ENCODE results near the gene MGST2. TPM values are rescaled to one million over a fixed set of nuclear protein-coding genes. Genes with fewer than 3 reads are reported as not detected.

The MGST2 gene
- total RNA-seq, 1 experiment from 2014 or later: 81.8 TPM

DNA sequence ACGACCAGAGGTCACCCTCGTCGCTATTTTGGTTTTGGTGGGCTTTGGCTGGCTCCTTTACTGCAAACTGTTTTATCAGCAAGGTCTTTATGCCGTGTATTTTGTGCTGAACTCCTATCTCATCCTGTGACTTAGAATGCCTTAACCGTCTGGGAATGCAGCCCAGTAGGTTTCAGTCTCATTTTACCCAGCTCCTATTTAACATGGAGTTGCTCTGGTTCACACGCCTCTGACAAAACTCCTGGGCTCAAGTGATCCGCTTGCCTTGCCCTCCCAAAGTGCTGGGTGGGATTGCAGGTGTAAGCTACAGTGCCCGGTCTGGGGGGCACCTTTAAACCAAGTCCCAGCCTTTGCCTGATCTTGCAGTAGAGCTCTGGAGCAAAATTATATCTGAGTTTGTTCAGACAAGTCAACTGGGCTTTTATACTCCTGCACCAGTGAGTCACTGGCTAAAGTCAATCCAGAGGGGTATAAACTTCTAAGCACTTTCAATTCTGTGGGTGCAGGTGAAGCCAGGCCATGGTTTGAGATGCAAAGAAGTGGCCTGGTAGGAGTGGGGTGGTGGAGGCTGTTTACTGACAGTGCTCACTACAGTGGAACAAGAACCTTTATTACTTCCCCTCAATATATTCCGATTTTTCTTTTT lies 50.2 kb downstream of the MGST2 start:
- intact Hi-C loops (cut with micrococcal nuclease; ENCODE audit: unreplicated experiment): no loop called here
- TF ChIP-seq EZH2 (IDR thresholded peaks at IDR 0.05; ENCODE audit: low read depth): no peak
- TF ChIP-seq, protein P1, sequence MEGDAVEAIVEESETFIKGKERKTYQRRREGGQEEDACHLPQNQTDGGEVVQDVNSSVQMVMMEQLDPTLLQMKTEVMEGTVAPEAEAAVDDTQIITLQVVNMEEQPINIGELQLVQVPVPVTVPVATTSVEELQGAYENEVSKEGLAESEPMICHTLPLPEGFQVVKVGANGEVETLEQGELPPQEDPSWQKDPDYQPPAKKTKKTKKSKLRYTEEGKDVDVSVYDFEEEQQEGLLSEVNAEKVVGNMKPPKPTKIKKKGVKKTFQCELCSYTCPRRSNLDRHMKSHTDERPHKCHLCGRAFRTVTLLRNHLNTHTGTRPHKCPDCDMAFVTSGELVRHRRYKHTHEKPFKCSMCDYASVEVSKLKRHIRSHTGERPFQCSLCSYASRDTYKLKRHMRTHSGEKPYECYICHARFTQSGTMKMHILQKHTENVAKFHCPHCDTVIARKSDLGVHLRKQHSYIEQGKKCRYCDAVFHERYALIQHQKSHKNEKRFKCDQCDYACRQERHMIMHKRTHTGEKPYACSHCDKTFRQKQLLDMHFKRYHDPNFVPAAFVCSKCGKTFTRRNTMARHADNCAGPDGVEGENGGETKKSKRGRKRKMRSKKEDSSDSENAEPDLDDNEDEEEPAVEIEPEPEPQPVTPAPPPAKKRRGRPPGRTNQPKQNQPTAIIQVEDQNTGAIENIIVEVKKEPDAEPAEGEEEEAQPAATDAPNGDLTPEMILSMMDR (conservative IDR thresholded peaks at IDR 0.05): no peak
- no peak for DNase-seq
- Histone ChIP-seq H4K20me1 (ENCODE audit: insufficient read depth) (no peaks in the 10 kb centered on the region), H3K4me3 (no peak overlapping the region), H3K9me2 (ENCODE audit: insufficient read depth) (no peaks in the 10 kb centered on the region), H3K27ac (no peak overlapping the region), H3K36me3 (ENCODE audit: low read depth) (no peaks in the 10 kb centered on the region), H3K27me3 (ENCODE audit: insufficient read depth, low read depth) (no peaks in the 10 kb centered on the region), H3K4me2 (no peak overlapping the region), H3K9me3 (ENCODE audit: insufficient read depth, low read depth) (no peaks in the 10 kb centered on the region), H3K4me1 (replicated peaks; ENCODE audit: insufficient read depth) (no peaks in the 10 kb centered on the region), H2AFZ (no peak overlapping the region), H3F3A (ENCODE audit: insufficient read depth, low read depth) (no peaks in the 10 kb centered on the region), H3K79me2 (ENCODE audit: low read depth) (no peaks in the 10 kb centered on the region)
- POLR2A ChIA-PET (ENCODE audit: unreplicated experiment): no interaction called here
- BruUV-seq (replicated peaks): no TSS peak
- CTCF ChIA-PET: no interaction called here

DNA sequence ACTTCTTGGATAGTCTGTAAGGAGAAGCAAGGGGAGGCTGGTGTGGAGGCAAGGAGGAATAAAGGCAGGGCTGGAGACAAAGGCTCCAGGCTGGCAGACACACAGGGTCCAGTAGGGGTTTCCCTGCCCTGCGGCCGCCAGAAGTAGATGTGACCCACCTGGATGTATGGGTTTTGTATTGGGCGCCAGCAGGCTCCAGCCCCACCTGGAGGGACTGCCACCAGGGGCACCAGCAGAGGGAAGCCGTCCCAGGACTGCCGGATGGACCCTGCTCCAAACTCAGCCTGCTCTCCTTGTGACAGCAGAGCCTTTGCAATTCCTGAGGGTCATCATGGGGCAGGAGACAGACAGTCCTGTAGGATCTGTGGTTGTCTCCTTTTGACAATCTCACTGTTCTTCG lies 52.7 kb downstream of the MGST2 start:
- H3K9me3 ChIP-seq (ENCODE audit: insufficient read depth, low read depth): no peaks in the 10 kb centered on the region
- no peaks in the 10 kb centered on the region for H3K79me2 ChIP-seq (ENCODE audit: low read depth)
- H3K36me3 ChIP-seq (ENCODE audit: low read depth): no peaks in the 10 kb centered on the region
- no peaks in the 10 kb centered on the region for H3K9me2 ChIP-seq (ENCODE audit: insufficient read depth)
- intact Hi-C loops (cut with micrococcal nuclease; ENCODE audit: unreplicated experiment): no loop called here
- no peak for TF ChIP-seq EZH2 (IDR thresholded peaks at IDR 0.05; ENCODE audit: low read depth)
- TF ChIP-seq, protein P1 (conservative IDR thresholded peaks at IDR 0.05): no peak
- POLR2A ChIA-PET (ENCODE audit: unreplicated experiment): no interaction called here
- no peak for DNase-seq
- no peak overlapping the region for H2AFZ ChIP-seq
- CTCF ChIA-PET: no interaction called here
- H3K27me3 ChIP-seq (ENCODE audit: insufficient read depth, low read depth): no peaks in the 10 kb centered on the region
- H4K20me1 ChIP-seq (ENCODE audit: insufficient read depth): no peaks in the 10 kb centered on the region
- no peaks in the 10 kb centered on the region for H3K4me1 ChIP-seq (replicated peaks; ENCODE audit: insufficient read depth)
- H3K4me2 ChIP-seq: no peak overlapping the region
- no TSS peak for BruUV-seq (replicated peaks)
- no peaks in the 10 kb centered on the region for H3F3A ChIP-seq (ENCODE audit: insufficient read depth, low read depth)
- H3K27ac ChIP-seq: no peak overlapping the region
- no peak overlapping the region for H3K4me3 ChIP-seq

DNA sequence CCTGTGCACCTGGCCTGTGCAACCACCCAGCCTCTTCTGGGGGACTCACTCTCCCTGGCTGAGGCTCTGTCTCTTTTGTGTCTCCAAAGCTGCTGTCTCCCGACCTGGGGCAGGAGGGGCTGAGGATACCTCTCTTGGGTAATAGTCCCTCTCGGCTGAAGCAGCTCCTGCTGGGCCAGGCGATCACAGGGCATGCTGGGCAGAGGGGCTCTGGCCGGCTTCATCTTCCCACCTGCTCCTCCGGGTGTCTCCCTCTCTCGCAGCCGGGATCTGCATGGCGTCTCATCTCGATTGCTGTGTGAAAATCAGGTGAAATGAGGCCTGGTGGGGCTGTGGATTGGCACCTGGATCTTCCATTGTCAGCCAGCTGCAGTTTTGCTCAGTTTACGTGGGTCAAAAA lies 53.2 kb downstream of the MGST2 start:
- Histone ChIP-seq H3K27me3 (ENCODE audit: insufficient read depth, low read depth) (no peaks in the 10 kb centered on the region), H3K79me2 (ENCODE audit: low read depth) (no peaks in the 10 kb centered on the region), H3K27ac (no peak overlapping the region), H3K9me2 (ENCODE audit: insufficient read depth) (no peaks in the 10 kb centered on the region), H4K20me1 (ENCODE audit: insufficient read depth) (no peaks in the 10 kb centered on the region), H3K4me2 (no peak overlapping the region), H3K4me3 (no peak overlapping the region), H3F3A (ENCODE audit: insufficient read depth, low read depth) (no peaks in the 10 kb centered on the region), H3K9me3 (ENCODE audit: insufficient read depth, low read depth) (no peaks in the 10 kb centered on the region), H3K36me3 (ENCODE audit: low read depth) (no peaks in the 10 kb centered on the region), H2AFZ (no peak overlapping the region), H3K4me1 (replicated peaks; ENCODE audit: insufficient read depth) (no peaks in the 10 kb centered on the region)
- DNase-seq: no peak
- intact Hi-C loops (cut with micrococcal nuclease; ENCODE audit: unreplicated experiment): no loop called here
- ChIA-PET CTCF (no interaction called here), POLR2A (ENCODE audit: unreplicated experiment) (interaction anchor here (0.6 kb wide), 1 partner anchor 53 kb away, joined by 6 read pairs; no protein-coding TSS in a partner anchor)
- TF ChIP-seq EZH2 (IDR thresholded peaks at IDR 0.05; ENCODE audit: low read depth): no peak
- TF ChIP-seq, protein P1 (conservative IDR thresholded peaks at IDR 0.05): no peak
- BruUV-seq (replicated peaks): no TSS peak
